CD4-positive, alpha-beta T cell treated with Interleukin-2 at 100 ng/mL for 4 hours (primary cell): ENCODE data around the gene TARDBP.
"Not testable (repeated sequence)": the region's sequence is repeated elsewhere in the genome, so short reads cannot be mapped to it uniquely, and the experiment has no call there.

Experiments
- DNase-seq: peaks from one replicate; pipeline ENCODE4 v3.0.0-alpha.2; 2020; ENCODE audit warnings: low spot score

TARDBP gene

DNA sequence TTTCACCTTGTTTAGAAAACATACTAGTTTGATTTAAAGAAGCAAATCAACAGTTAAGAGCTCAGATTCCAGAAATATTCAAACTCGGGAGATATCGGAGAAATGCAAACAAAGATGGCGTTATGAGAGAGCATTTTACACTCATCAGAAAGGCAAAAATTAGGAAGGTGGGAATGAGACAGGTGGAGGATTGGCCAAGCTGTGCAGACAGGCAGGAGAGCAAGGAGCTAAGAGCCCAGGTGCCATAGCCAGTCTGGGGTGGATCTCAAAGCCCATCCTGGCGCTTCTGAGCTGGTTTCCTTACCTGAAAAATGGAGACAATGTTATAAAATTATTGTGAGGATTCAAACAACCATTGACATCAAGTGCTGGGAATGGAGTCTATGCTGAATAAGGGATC, 19.6 kb upstream of the TARDBP start:
- DNase-seq: no peak

DNA sequence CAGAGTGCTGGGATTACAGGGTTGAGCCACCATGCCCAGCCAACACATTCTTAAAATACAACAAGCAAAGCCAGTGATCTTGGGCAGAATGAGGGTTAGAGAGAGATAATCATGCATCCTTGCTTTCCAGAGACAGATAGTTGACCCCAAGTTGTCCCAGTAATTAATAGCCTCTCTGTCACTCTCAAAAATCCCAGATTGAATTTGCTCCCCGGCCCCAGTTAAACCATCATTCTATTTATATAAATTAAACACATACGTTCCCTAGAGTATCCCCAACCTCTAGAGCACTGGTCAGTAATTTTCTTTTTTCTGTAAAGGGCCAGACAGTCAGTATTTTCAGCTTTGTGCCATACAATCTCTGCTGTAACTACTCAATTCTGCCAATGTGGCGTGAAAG, 16.4 kb upstream of the TARDBP start:
- DNase-seq: no peak

DNA sequence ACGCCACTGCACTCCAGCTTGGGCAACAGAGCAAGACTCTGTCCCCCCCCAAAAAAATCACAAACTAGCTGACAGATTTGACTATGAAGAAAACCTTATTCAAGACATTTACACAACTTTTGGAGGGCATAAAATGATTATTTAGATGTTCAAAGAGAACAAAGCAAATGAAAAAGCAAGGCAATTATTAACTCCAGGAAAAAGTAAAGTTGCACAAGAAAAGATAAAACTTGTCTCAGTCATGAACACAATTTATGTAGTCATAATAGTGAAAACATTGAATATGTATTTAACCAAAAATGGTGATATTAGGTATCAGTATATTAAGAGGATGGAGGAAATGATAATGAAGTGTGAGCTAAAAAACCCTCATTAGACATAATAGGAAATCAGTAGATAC, 11.9 kb upstream of the TARDBP start:
- no peak for DNase-seq

DNA sequence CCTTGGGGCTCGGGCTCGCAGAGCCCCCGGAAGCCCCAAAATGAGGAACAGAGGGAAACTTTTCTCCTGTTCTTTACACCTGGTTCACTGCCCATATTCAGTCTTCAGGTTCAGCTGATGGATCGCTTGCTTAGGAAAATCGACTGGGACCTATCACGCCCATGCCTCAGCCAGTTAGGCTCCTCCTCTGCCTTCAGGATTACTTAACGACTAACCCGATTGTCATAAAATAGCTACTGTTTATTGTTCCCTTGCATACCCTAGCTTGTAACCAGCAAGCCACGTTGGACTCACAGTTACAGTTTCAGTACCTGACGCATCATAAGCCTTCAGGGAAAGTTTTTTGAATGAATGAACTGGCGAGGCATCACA, 692 bp downstream of the TARDBP start:
- DNase-seq: no peak

DNA sequence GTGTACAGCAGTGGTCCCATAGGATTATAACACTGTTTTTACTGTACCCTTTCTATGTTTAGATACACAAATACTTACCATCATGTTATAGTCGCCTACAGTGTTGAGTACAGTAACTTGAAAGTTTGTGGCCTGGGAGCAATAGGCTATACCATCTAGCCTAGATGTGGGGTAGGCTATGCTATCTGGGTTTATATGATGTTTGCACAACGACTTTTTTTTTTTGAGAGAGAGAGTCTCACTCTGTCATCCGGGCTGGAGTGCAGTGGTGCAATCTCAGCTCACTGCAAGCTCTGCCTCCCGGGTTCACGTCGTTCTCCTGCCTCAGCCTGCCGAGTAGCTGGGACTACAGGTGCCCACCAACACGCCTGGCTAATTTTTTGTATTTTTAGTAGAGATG, 6.9 kb downstream of the TARDBP start:
- DNase-seq: not testable (repeated sequence)

DNA sequence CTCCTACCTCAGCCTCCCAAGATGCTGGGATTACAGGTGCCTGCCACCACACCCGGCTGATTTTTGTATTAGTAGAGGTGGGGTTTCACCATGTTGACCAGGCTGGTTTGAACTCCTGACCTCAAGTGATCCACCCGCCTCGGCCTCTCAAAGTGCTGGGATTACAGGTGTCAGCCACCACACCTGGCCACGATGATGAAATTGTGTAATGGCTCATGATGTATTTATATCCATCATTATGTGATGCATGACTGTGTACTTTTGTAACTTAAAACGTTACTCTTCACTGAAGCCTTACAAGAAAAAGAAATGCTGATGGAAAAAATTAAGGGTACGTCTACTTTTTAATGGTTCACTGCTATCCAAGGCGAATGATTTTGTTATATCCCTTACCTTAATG, 7.5 kb downstream of the TARDBP start:
- no peak for DNase-seq

DNA sequence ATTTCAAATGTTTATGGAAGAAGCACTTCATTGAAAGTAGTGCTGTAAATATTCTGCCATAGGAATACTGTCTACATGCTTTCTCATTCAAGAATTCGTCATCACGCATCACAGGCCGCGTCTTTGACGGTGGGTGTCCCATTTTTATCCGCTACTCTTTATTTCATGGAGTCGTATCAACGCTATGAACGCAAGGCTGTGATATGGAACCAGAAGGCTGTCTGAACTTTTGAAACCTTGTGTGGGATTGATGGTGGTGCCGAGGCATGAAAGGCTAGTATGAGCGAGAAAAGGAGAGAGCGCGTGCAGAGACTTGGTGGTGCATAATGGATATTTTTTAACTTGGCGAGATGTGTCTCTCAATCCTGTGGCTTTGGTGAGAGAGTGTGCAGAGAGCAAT, 10.7 kb downstream of the TARDBP start:
- DNase-seq: no peak

DNA sequence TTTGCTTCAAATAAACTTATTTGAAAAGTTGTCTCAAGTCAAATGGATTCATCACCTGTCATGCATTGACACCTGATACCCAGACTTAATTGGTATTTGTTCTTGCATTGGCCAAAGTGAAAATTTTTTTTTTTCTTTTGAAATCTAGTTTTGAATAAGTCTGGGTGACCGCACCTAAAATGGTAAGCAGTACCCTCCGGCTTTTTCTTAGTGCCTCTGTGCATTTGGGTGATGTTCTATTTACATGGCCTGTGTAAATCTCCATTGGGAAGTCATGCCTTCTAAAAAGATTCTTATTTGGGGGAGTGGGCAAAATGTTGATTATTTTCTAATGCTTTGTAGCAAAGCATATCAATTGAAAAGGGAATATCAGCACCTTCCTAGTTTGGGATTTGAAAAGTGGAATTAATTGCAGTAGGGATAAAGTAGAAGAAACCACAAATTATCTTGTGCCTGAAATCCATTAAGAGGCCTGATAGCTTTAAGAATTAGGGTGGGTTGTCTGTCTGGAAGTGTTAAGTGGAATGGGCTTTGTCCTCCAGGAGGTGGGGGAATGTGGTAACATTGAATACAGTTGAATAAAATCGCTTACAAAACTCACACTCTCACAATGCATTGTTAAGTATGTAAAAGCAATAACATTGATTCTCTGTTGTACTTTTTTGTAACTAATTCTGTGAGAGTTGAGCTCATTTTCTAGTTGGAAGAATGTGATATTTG, 11.9 kb downstream of the TARDBP start:
- DNase-seq: no peak

DNA sequence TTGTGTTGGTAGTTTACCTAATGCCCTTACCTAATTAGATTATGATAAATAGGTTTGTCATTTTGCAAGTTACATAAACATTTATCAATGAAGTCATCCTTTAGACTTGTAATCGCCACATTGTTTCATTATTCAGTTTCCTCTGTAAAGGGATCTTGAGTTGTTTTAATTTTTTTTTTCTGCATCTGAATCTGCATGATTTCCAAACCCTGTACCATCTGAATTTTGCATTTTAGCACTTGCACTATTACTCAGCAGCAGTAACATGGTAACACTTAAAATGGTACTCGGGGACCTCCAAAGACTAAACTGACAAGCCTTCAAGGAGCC, 12.4 kb downstream of the TARDBP start:
- DNase-seq: no peak

DNA sequence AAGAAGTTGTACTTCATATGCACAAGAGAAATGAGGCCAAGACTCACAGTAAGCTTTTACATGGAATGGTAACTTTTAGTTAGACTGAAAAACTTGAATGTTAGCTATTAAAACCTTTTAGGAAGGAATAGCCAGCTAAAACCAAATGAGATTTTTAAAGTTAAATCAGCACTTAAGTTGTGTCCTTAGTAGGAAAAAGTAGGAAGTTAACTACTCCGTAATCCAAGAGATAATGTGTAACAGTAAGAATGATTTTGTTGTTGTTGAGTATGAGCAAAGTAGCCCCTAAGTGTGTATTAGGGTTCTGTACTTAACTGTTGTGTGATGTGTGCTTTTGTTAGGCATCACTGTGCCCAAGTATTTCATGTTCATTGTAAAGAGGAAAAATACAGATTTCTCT, 13.2 kb downstream of the TARDBP start:
- no peak for DNase-seq

DNA sequence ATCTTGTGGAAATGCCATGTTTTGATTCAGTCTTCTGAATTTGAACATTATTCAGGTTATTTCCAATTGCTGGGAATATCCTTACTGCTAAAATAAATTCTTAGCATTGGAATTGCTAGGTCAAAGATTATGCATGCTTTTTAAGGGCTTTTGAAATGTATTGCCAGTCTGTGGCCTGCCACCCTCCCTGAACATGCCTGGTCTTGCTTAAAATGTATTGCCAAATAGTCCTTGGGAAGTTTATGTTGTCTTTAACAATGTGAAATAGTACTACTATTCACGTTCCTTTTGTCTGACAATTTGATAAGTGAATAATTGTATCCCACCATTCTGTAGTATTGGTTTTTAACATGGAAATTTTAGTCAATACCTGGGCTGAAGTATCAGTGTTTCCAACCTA, 13.6 kb downstream of the TARDBP start:
- no peak for DNase-seq

DNA sequence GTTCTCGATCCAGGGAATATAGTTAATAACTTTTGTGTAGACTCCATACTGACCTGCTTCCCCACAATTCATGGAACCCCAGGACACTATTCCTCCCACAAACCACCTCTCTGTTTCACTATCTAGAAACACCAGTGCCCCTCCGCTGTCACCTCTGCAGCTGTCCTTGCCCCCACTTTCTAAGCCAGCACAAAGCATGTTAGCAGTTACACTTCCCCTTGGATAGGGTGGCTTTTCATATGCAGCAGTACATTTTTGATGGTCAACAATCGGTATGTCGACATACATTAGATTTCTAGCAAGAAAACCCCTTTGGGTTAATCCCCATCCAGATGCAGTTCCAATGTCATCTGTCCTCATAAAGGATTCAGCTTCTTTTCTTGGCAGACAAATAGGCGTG, 14.4 kb downstream of the TARDBP start:
- no peak for DNase-seq

DNA sequence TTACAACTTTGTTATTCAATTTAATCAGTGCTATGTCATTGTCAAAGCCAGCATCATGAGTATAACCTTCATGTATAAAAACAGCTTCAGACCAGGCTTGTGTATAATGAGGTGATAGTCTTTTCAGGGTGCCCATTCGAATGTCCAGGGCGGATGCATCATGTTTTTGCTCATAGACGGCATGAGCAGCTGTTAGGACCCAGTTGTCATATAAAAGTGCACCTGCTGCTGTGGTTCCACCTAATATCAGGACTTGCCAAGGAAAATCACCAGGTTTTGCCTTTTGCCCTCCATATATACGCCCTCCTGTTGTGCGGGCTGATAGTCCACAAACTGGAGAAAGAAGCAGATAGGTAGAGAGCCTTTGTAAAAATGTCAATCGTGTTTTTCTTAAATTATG, 14.9 kb downstream of the TARDBP start:
- no peak for DNase-seq

DNA sequence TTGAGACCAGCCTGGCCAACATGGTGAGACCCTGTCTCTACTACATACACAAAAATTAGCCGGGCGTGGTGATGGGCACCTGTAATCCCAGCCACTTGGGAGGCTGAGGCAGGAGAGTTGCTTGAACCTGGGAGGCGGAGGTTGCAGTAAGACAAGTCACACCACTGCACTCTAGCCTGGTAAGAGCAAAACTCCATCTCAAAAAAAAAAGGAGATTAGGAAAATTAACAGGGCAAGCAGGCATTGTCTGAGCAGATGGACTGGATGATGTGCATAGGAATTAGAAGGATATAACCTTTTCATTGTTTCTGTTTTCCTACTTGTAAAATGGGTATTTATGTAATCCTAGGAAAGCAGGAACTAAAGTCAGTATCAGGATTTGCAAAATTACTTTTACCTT, 15.6 kb downstream of the TARDBP start:
- no peak for DNase-seq

DNA sequence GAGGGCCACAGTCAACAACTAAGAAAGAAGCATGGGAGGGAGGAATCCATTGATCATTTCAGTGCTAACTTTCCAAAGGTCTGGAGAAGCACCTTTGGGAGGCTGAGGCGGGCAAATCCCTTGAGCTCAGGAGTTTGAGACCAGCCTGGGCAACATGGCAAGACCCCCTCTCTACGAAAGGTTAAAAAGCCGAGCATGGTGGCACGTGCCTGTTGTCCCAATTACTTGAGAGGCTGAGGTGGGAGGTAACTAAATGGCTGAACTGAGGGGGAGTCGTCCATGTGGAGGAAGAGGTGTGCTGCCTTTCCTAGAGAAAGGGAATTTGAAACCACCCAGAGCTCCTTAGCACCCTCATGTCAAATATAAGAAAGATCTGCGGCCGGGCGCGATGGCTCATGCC, 18.4 kb downstream of the TARDBP start:
- no peak for DNase-seq

DNA sequence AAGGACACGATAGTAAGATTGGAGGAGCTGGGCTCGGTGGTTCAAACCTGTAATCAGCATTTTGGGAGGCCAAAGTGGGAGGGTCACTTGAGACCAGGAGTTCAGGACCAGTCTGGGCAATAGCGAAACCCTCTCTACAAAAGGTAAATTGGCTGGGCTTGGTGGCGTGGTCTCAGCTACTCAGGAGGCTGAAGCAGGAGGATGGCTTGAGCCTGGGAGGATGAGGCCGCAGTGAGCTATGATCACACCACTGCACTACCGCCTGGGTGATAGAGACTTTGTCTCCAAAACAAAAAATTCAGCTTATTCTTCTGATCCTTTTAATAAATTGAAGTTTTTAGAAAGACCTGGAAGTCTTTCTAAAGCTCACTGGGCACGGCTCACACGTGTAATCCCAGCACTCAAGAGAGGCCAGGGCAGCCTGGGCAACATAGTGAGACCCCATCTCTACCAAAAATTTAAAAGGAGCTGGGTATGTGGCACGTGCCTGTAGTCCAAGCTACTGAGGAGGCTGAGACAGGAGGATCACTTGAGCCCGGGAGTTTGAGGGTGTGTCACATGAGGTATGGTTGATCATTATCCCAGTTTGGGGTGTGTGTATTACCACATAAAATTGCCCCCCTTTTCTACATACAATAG, 19.3 kb downstream of the TARDBP start:
- DNase-seq: no peak

DNA sequence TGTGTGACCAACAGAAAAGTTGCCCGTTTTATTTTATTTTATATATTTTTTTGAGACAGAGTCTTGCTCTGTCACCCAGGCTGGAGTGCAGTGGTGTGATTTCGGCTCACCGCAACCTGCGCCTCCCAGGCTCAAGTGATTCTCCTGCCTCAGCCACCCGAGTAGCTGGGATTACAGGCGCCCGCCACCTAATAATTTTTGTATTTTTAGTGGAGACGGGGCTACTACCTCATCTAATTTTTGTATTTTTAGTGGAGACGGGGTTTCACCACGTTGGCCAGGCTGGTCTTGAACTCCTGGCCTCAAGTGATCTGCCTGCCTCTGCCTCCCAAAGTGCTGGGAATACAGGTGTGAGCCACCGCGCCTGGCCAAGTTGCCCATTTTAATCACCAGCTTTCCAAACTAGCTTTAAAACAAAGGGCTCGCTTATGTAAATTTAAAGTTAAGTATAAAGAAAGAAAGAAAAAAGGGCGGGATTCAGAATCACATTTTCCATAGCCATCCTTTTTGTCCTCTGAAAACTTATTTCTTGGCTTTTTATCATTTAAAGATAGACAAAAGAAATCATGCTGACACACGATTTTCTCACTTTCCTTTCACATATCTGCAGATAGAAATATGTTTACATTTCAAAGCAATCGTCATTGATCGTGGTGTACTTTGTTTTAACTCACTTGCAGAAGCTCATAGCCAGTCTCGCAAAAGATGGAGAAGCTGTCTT, 24.7 kb downstream of the TARDBP start:
- not testable (repeated sequence) for DNase-seq

DNA sequence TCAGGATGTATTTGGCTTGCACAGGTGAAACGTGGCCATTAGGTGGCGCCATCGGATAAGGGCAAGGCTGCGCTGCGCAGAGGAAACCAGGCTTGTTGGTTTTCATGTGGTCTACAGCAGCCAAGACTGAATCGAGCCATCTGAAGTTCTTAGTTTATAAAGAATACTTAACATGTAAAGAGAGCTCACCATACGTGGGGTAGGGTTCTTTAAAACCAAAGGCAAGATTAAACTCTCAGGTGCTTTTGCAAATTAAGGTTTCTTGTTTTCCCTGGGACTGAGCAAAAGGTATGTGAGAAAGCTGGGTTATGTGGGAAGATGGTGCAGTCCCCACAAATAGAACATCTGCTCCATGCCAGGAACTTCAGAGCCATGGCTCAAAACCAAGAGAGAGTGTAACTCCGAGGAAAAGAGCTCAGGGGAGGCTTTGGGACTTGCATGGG, 25.3 kb downstream of the TARDBP start:
- DNase-seq: peak; percentile 91

DNA sequence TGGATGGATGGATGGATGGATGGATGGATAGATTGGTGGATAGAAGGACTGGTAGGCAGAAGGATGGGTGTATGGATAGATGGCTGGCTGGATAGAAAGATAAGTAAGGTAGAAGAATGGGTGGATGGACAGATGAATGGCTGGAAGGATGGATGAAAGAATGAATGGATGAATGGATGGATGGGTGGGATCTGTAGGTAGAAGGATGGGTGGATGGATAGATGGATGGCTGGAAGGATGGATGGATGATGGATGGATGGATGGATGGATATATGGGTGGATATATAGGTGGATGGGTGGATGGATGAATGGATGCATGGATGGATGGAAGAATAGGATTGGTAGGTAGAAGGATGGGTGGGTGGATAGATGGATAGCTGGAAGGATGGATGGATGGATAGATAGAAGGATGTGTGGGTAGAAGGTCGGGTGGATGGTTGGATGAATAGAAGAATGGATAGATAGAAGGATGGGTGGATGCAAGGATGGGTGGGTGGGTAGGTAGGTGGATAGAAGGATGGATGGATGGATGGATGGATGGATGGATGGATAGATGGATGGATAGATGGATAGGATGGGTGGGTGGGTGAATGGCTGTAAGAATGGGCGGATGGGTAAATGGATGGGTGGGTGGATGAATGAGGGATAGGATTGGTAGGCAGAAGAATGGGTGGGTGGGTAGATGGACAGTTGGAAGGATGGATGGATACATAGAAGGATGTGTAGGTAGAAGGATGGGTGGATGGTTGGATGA, 27.1 kb downstream of the TARDBP start:
- DNase-seq: no peak

DNA sequence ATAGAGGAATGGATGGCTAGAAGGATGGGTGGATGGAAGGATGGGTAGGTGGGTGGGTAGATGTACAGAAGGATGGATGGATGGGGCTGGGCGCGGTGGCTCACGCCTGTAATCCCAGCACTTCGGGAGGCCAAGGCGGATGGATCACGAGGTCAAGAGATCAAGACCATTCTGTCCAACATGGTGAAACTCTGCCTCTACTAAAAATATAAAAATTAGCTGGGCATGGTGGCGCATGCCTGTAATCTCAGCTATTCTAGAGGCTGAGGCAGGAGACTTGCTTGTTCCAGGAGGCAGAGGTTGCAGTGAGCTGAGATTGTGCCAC, 27.6 kb downstream of the TARDBP start:
- not testable (repeated sequence) for DNase-seq

DNA sequence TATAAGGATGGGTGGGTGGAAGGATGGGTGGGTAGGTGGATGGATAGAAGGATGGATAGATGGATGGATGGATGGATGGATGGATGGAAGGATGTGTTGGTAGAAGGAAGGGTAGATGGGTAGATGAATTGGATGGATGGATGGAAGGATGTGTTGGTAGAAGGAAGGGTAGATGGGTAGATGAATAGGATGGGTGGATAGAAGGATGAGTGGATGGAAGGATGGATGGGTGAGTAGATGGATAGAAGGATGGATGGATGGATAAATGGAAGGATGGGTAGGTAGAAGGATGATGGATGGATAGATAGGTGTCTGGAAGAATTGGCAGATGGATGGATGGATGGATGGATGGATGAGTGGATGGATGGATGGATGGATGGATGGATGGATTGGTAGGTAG, 28.6 kb downstream of the TARDBP start:
- no peak for DNase-seq

DNA sequence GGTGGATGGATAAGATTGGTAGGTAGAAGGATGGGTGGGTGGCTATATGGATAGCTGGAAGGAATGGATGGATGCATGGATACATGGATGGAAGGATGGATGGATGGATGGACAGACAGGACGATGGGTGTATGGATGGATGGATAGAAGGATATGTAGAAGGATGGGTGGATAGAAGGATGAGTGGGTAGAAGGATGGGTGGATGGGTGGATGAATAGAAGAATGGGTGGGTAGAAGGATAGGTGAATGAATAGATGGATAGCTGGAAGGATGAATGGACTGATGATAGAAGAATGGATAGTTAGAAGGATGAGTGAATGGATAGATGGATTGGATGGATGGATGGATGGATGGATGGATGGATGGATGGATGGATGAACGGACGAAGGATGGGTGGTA, 29.6 kb downstream of the TARDBP start:
- DNase-seq: no peak
